ENCODE results near the gene ADCY1.

ADCY1 gene

GRCh38 chr7:45655539-45655938, 81.4 kb downstream of the ADCY1 start:
- no peak for DNase-seq

GRCh38 chr7:45656431-45656830, 82.3 kb downstream of the ADCY1 start:
- DNase-seq = no peak

- DNase-seq = no peak
These were observed 83.1 kb downstream of the ADCY1 start for GRCh38 chr7:45657136-45657889.

GRCh38 chr7:45657890-45658715, 83.9 kb downstream of the ADCY1 start:
- no peak for DNase-seq

- no peak for DNase-seq
These were observed 84.7 kb downstream of the ADCY1 start for GRCh38 chr7:45658716-45659495.

GRCh38 chr7:45659496-45660139, 85.5 kb downstream of the ADCY1 start:
- no peak for DNase-seq

- DNase-seq = no peak
These were observed 86.2 kb downstream of the ADCY1 start for GRCh38 chr7:45660201-45660900.

- no peak for DNase-seq
These were observed 86.7 kb downstream of the ADCY1 start for GRCh38 chr7:45660901-45661211.

- no peak for DNase-seq
These were observed 87.3 kb downstream of the ADCY1 start for GRCh38 chr7:45661302-45661995.

- no peak for DNase-seq
These were observed 87.8 kb downstream of the ADCY1 start for GRCh38 chr7:45662018-45662417.

- no peak for DNase-seq
These were observed 88.5 kb downstream of the ADCY1 start for GRCh38 chr7:45662540-45663166.

GRCh38 chr7:45663167-45663921, 89.2 kb downstream of the ADCY1 start:
- peak; percentile 16 for DNase-seq

GRCh38 chr7:45663965-45664633, 89.9 kb downstream of the ADCY1 start:
- no peak for DNase-seq

GRCh38 chr7:45665172-45665571, 91.0 kb downstream of the ADCY1 start:
- no peak for DNase-seq

GRCh38 chr7:45670227-45670626, 96.1 kb downstream of the ADCY1 start:
- no peak for DNase-seq

- DNase-seq = no peak
These were observed 96.5 kb downstream of the ADCY1 start for GRCh38 chr7:45670717-45671116.

GRCh38 chr7:45677311-45677900, 103.2 kb downstream of the ADCY1 start:
- no peak for DNase-seq

GRCh38 chr7:45679516-45679915, 105.3 kb downstream of the ADCY1 start:
- peak; percentile 9 for DNase-seq

GRCh38 chr7:45680776-45681175, 106.6 kb downstream of the ADCY1 start:
- no peak for DNase-seq
